Neuronal stem cell (in vitro differentiated cells): ENCODE measurements around the gene RAB11FIP4.
A peak's percentile ranks its signal among the peaks of the same experiment; 100 is the strongest.

Source experiments
- DNase-seq: peaks from one replicate; pipeline ENCODE4 v3.0.0-alpha.2; 2013; ENCODE audit warnings: low spot score
- H2AFZ ChIP-seq: one replicate; pipeline ENCODE4 v1.6.1; 2013; ENCODE audit warnings: mild to moderate bottlenecking, low read length, inconsistent platforms
- H2AK5ac ChIP-seq: 2 replicates; pipeline ENCODE4 v1.6.1; 2013; ENCODE audit warnings: low read depth, mild to moderate bottlenecking, inconsistent platforms, low read length, moderate library complexity, mixed read lengths
- H2BK120ac ChIP-seq: 2 replicates; pipeline ENCODE4 v1.6.1; 2013; ENCODE audit warnings: low read depth, mild to moderate bottlenecking, inconsistent platforms, low read length, moderate library complexity, mixed read lengths
- H2BK12ac ChIP-seq: one replicate; pipeline ENCODE4 v1.6.1; 2013; ENCODE audit warnings: low read length, inconsistent platforms
- H2BK15ac ChIP-seq: 2 replicates; pipeline ENCODE4 v1.6.1; 2013; ENCODE audit warnings: mild to moderate bottlenecking, low read length, inconsistent platforms, mixed read lengths
- H2BK5ac ChIP-seq: one replicate; pipeline ENCODE4 v1.6.1; 2013; ENCODE audit warnings: inconsistent platforms, mild to moderate bottlenecking, low read length, moderate library complexity
- H3K14ac ChIP-seq: one replicate; pipeline ENCODE4 v1.6.1; 2013; ENCODE audit warnings: low read length, inconsistent platforms
- H3K18ac ChIP-seq: 2 replicates; pipeline ENCODE4 v1.6.1; 2013; ENCODE audit warnings: low read length, inconsistent platforms
- H3K23ac ChIP-seq: 2 replicates; pipeline ENCODE4 v1.6.1; 2013; ENCODE audit warnings: low read depth, mild to moderate bottlenecking, mixed read lengths, low read length, inconsistent platforms; ENCODE audit not compliant: poor library complexity
- H3K27ac ChIP-seq: replicated peaks from 3 replicates; pipeline ENCODE4 v1.5.1; 2013; ENCODE audit warnings: low read length, inconsistent platforms
- H3K27me3 ChIP-seq, 3 experiments: 2 replicates each; pipeline ENCODE4 v1.6.1; 2013; ENCODE audit warnings: low read length in 3 of 3, mild to moderate bottlenecking in 2 of 3, inconsistent platforms in 1 of 3, low read depth in 1 of 3, mixed read lengths in 1 of 3, moderate library complexity in 1 of 3; ENCODE audit not compliant: control insufficient read depth in 3 of 3, insufficient read depth in 3 of 3
- H3K36me3 ChIP-seq, 2 donors: replicated peaks in 1 of 2; 2 replicates each; pipeline ENCODE4 v1.6.1; 2013; ENCODE audit warnings: low read length in 2 of 2; ENCODE audit not compliant: control insufficient read depth in 2 of 2, insufficient read depth in 2 of 2
- H3K4ac ChIP-seq: 2 replicates; pipeline ENCODE4 v1.6.1; 2013; ENCODE audit warnings: inconsistent platforms, mild to moderate bottlenecking, low read length, moderate library complexity
- H3K4me1 ChIP-seq, 2 donors: 1 replicate in 1 of 2; 2 replicates in 1 of 2; pipeline ENCODE4 v1.6.1; 2013; ENCODE audit warnings: low read length in 2 of 2, low read depth in 1 of 2; ENCODE audit not compliant: control insufficient read depth in 2 of 2, insufficient read depth in 1 of 2
- H3K4me2 ChIP-seq: one replicate; pipeline ENCODE4 v1.6.1; 2013; ENCODE audit warnings: mild to moderate bottlenecking, low read length, inconsistent platforms; ENCODE audit not compliant: insufficient read depth, poor library complexity, severe bottlenecking
- H3K4me3 ChIP-seq, 2 donors: 2 replicates each; pipeline ENCODE4 v1.5.1; 2013; ENCODE audit warnings: low read length in 2 of 2, mild to moderate bottlenecking in 2 of 2, inconsistent platforms in 1 of 2, moderate library complexity in 1 of 2
- H3K79me1 ChIP-seq: one replicate; pipeline ENCODE4 v1.6.1; 2013; ENCODE audit warnings: low read depth, mild to moderate bottlenecking, inconsistent platforms, low read length, moderate library complexity
- H3K9ac ChIP-seq: one replicate; pipeline ENCODE4 v1.6.1; 2013; ENCODE audit warnings: mild to moderate bottlenecking, low read depth, low read length, inconsistent platforms; ENCODE audit not compliant: poor library complexity
- H3K9me3 ChIP-seq, 2 donors: replicated peaks in 1 of 2; 2 replicates each; pipeline versions ENCODE3 to v1.6.1; 2013; ENCODE audit warnings: low read length in 2 of 2, mild to moderate bottlenecking in 2 of 2, inconsistent platforms in 1 of 2, low read depth in 1 of 2, mixed read lengths in 1 of 2, moderate library complexity in 1 of 2; ENCODE audit not compliant: control insufficient read depth in 2 of 2, insufficient read depth in 1 of 2
- H4K8ac ChIP-seq: one replicate; pipeline ENCODE4 v1.6.1; 2013; ENCODE audit warnings: low read depth, mild to moderate bottlenecking, inconsistent platforms, low read length, moderate library complexity
- H4K91ac ChIP-seq: one replicate; pipeline ENCODE4 v1.6.1; 2013; ENCODE audit warnings: low read length, low read depth, mild to moderate bottlenecking, inconsistent platforms; ENCODE audit not compliant: poor library complexity
- WGBS, 2 donors: extraction: QIAGEN DNeasy Blood & Tissue Kit; methylation state at CpG; one replicate each; pipeline ENCODE4 v1.1.7; 2013; ENCODE audit warnings: missing lambda C conversion rate in 2 of 2, mixed read lengths in 1 of 2; ENCODE audit not compliant: insufficient read length in 2 of 2, insufficient replicate concordance in 1 of 2; ENCODE audit errors: extremely low coverage in 2 of 2; 5-methylcytosine and 5-hydroxymethylcytosine counted together

The RAB11FIP4 gene

GRCh38 chr17:31572341-31572740 is 180.9 kb downstream of the RAB11FIP4 start:
- Histone ChIP-seq H2BK15ac (no peak overlapping the region), H3K4me1 (peaks cover 0 to 6% of the 10 kb centered on the region in 2 donors), H3K4me2 (no peak overlapping the region), H3K36me3 (no peaks in the 10 kb centered on the region), H3K4ac (no peak overlapping the region), H2BK120ac (no peak overlapping the region), H3K9me3 (no peaks in the 10 kb centered on the region), H3K79me1 (no peaks in the 10 kb centered on the region), H3K23ac (no peak overlapping the region), H3K4me3 (no peak overlapping the region), H2AFZ (no peak overlapping the region), H3K18ac (peak overlapping the region; percentile 54), H3K9ac (no peak overlapping the region), H2BK12ac (no peak overlapping the region), H4K91ac (no peak overlapping the region), H4K8ac (no peak overlapping the region), H3K27me3 (peaks cover 0 to 13% (median 0%) of the 10 kb centered on the region in 3 experiments), H2BK5ac (no peak overlapping the region), H3K14ac (no peak overlapping the region), H2AK5ac (no peak overlapping the region), H3K27ac (no peak overlapping the region)
- no CpG with 5 or more reads among the region's 7 CpGs for WGBS, 2 donors
- DNase-seq = no peak

GRCh38 chr17:31573047-31573446 is 181.6 kb downstream of the RAB11FIP4 start:
- no peak overlapping the region for H3K4me3 ChIP-seq
- H2AFZ ChIP-seq = no peak overlapping the region
- H3K9me3 ChIP-seq = no peaks in the 10 kb centered on the region
- H2BK120ac ChIP-seq = no peak overlapping the region
- H4K91ac ChIP-seq = no peak overlapping the region
- peaks cover 0 to 8% (median 0%) of the 10 kb centered on the region in 3 experiments for H3K27me3 ChIP-seq
- no peak overlapping the region for H3K14ac ChIP-seq
- no peak overlapping the region for H4K8ac ChIP-seq
- no peak for DNase-seq
- H3K36me3 ChIP-seq = no peaks in the 10 kb centered on the region
- peak overlapping the region; percentile 16 for H3K23ac ChIP-seq
- H3K18ac ChIP-seq = no peak overlapping the region
- H3K27ac ChIP-seq = no peak overlapping the region
- no peak overlapping the region for H2AK5ac ChIP-seq
- H3K4me1 ChIP-seq = peaks cover 0 to 6% of the 10 kb centered on the region in 2 donors
- H3K4me2 ChIP-seq = no peak overlapping the region
- no CpG with 5 or more reads among the region's 6 CpGs for WGBS, 2 donors
- H2BK15ac ChIP-seq = no peak overlapping the region
- H3K79me1 ChIP-seq = no peaks in the 10 kb centered on the region
- H3K9ac ChIP-seq = no peak overlapping the region
- H3K4ac ChIP-seq = no peak overlapping the region
- no peak overlapping the region for H2BK5ac ChIP-seq
- H2BK12ac ChIP-seq = no peak overlapping the region

GRCh38 chr17:31573861-31574260 is 182.4 kb downstream of the RAB11FIP4 start:
- no peak overlapping the region for H2BK5ac ChIP-seq
- peak overlapping the region; percentile 27 for H3K9ac ChIP-seq
- peaks cover 0 to 3% (median 0%) of the 10 kb centered on the region in 3 experiments for H3K27me3 ChIP-seq
- no peak overlapping the region for H3K4me3 ChIP-seq
- H3K36me3 ChIP-seq = no peaks in the 10 kb centered on the region
- no peak overlapping the region for H4K8ac ChIP-seq
- no peak overlapping the region for H3K4ac ChIP-seq
- H2AK5ac ChIP-seq = no peak overlapping the region
- peak overlapping the region; percentile 16 for H3K23ac ChIP-seq
- H3K9me3 ChIP-seq = no peaks in the 10 kb centered on the region
- H2BK15ac ChIP-seq = no peak overlapping the region
- H3K79me1 ChIP-seq = no peaks in the 10 kb centered on the region
- no CpG with 5 or more reads among the region's 6 CpGs for whole genome bisulfite sequencing, 2 donors
- DNase-seq = no peak
- peak overlapping the region; percentile 55 for H3K18ac ChIP-seq
- H3K14ac ChIP-seq = no peak overlapping the region
- no peak overlapping the region for H4K91ac ChIP-seq
- no peak overlapping the region for H3K27ac ChIP-seq
- no peak overlapping the region for H2BK12ac ChIP-seq
- no peak overlapping the region for H2BK120ac ChIP-seq
- no peak overlapping the region for H2AFZ ChIP-seq
- peaks cover 0 to 6% of the 10 kb centered on the region in 2 donors for H3K4me1 ChIP-seq
- H3K4me2 ChIP-seq = no peak overlapping the region

- Histone ChIP-seq H3K9ac (no peak overlapping the region), H2BK5ac (no peak overlapping the region), H3K27me3 (peaks cover 0 to 3% (median 0%) of the 10 kb centered on the region in 3 experiments), H3K18ac (no peak overlapping the region), H3K36me3 (no peaks in the 10 kb centered on the region), H3K27ac (no peak overlapping the region), H4K91ac (no peak overlapping the region), H3K79me1 (no peaks in the 10 kb centered on the region), H3K4me1 (peaks cover 0 to 6% of the 10 kb centered on the region in 2 donors), H3K4me2 (no peak overlapping the region), H4K8ac (no peak overlapping the region), H3K14ac (no peak overlapping the region), H2BK15ac (no peak overlapping the region), H2BK12ac (no peak overlapping the region), H2BK120ac (no peak overlapping the region), H2AFZ (no peak overlapping the region), H3K9me3 (no peaks in the 10 kb centered on the region), H2AK5ac (peak overlapping the region; percentile 53), H3K4me3 (no peak overlapping the region), H3K23ac (no peak overlapping the region), H3K4ac (no peak overlapping the region)
- no CpG with 5 or more reads among the region's 10 CpGs for WGBS, 2 donors
- no peak for DNase-seq
These were observed 183.0 kb downstream of the RAB11FIP4 start for GRCh38 chr17:31574458-31574857.
